ENCODE measurements around the gene PADI1.

PADI1 gene

GRCh38 chr1:17245816-17246325, 40.9 kb downstream of the PADI1 start:
- no peak for DNase-seq

GRCh38 chr1:17246971-17247370, 42.0 kb downstream of the PADI1 start:
- DNase-seq = no peak

- no peak for DNase-seq
These were observed 43.9 kb downstream of the PADI1 start, which contains the start of gene PADI3 for GRCh38 chr1:17248781-17249180. Gene PADI3 (plus strand): TSS chr1:17249098. CDS start chr1:17249138, 40 bp downstream.

- DNase-seq = no peak
These were observed 45.7 kb downstream of the PADI1 start for GRCh38 chr1:17250601-17251000.

- no peak for DNase-seq
These were observed 46.3 kb downstream of the PADI1 start for GRCh38 chr1:17251246-17251645.

- DNase-seq = no peak
These were observed 46.9 kb downstream of the PADI1 start for GRCh38 chr1:17251701-17252376.

- DNase-seq = no peak
These were observed 50.4 kb downstream of the PADI1 start for GRCh38 chr1:17255336-17255735.

GRCh38 chr1:17258116-17258757, 53.3 kb downstream of the PADI1 start:
- no peak for DNase-seq

- no peak for DNase-seq
These were observed 53.8 kb downstream of the PADI1 start for GRCh38 chr1:17258758-17259130.

- no peak for DNase-seq
These were observed 54.4 kb downstream of the PADI1 start for GRCh38 chr1:17259233-17259873.

- DNase-seq = no peak
These were observed 55.3 kb downstream of the PADI1 start for GRCh38 chr1:17260264-17260663.

GRCh38 chr1:17260738-17261137, 55.8 kb downstream of the PADI1 start:
- no peak for DNase-seq

- DNase-seq = no peak
These were observed 59.0 kb downstream of the PADI1 start for GRCh38 chr1:17263936-17264335.

- DNase-seq = no peak
These were observed 59.5 kb downstream of the PADI1 start for GRCh38 chr1:17264470-17264869.

GRCh38 chr1:17265162-17265561, 60.2 kb downstream of the PADI1 start:
- no peak for DNase-seq

GRCh38 chr1:17265950-17266349, 61.0 kb downstream of the PADI1 start:
- no peak for DNase-seq

- no peak for DNase-seq
These were observed 66.2 kb downstream of the PADI1 start for GRCh38 chr1:17270891-17271765.

GRCh38 chr1:17272066-17272465, 67.1 kb downstream of the PADI1 start:
- no peak for DNase-seq

GRCh38 chr1:17272646-17273045, 67.7 kb downstream of the PADI1 start:
- DNase-seq = no peak

- no peak for DNase-seq
These were observed 68.2 kb downstream of the PADI1 start for GRCh38 chr1:17273096-17273495.

- DNase-seq = peak; percentile 15
These were observed 69.5 kb downstream of the PADI1 start for GRCh38 chr1:17274186-17275170.

GRCh38 chr1:17276568-17276967, 71.6 kb downstream of the PADI1 start:
- peak; percentile 33 for DNase-seq

Data from NCI-H345 (cell line).